HG03280 (cell line): Measurements from ENCODE around the gene ALPP.
"Not testable (repeated sequence)": the region's sequence is repeated elsewhere in the genome, so short reads cannot be mapped to it uniquely, and the experiment has no call there.

Experiments
- ATAC-seq: cut with Tn5 transposase; IDR thresholded peaks from one replicate; pipeline ENCODE4 v1.9.1; 2021; ENCODE audit warnings: mild to moderate bottlenecking, moderate library complexity; ENCODE audit not compliant: unreplicated experiment

Gene ALPP

GRCh38 chr2:232363064-232363783, 15.3 kb upstream of the ALPP start:
- ATAC-seq, result not testable (repeated sequence)

- no peak for ATAC-seq
Measured at GRCh38 chr2:232363784-232364615, 14.6 kb upstream of the ALPP start.

GRCh38 chr2:232364806-232365594, 13.6 kb upstream of the ALPP start:
- ATAC-seq, result not testable (repeated sequence)

- ATAC-seq, result peak; percentile 68
Measured at GRCh38 chr2:232365621-232366321, 12.8 kb upstream of the ALPP start.

GRCh38 chr2:232366461-232366860, 12.1 kb upstream of the ALPP start:
- ATAC-seq, result not testable (repeated sequence)

- no peak for ATAC-seq
Measured at GRCh38 chr2:232367016-232367415, 11.5 kb upstream of the ALPP start.

GRCh38 chr2:232367591-232368233, 10.8 kb upstream of the ALPP start:
- no peak for ATAC-seq

GRCh38 chr2:232368311-232368731, 10.2 kb upstream of the ALPP start:
- ATAC-seq, result no peak

- no peak for ATAC-seq
Measured at GRCh38 chr2:232369126-232369951, 9.2 kb upstream of the ALPP start.

- ATAC-seq, result not testable (repeated sequence)
Measured at GRCh38 chr2:232370007-232370406, 8.5 kb upstream of the ALPP start.

- ATAC-seq, result no peak
Measured at GRCh38 chr2:232372231-232373208, 6.0 kb upstream of the ALPP start.

- no peak for ATAC-seq
Measured at GRCh38 chr2:232374356-232374755, 4.2 kb upstream of the ALPP start.

- no peak for ATAC-seq
Measured at GRCh38 chr2:232375164-232375563, 3.4 kb upstream of the ALPP start.

- ATAC-seq, result no peak
Measured at GRCh38 chr2:232376260-232376659, 2.3 kb upstream of the ALPP start.

GRCh38 chr2:232376713-232377112, 1.8 kb upstream of the ALPP start:
- no peak for ATAC-seq

- no peak for ATAC-seq
Measured at GRCh38 chr2:232377319-232377718, 1.2 kb upstream of the ALPP start.

GRCh38 chr2:232377841-232378734, 463 bp upstream of the ALPP start:
- no peak for ATAC-seq
